GM19239 (cell line): Measurements from ENCODE around the gene SSX2IP.
"Not testable (repeated sequence)": the region's sequence is repeated elsewhere in the genome, so short reads cannot be mapped to it uniquely, and the experiment has no call there.

Source experiments
- DNase-seq: peaks from one replicate; pipeline ENCODE4 v3.0.0; 2011; ENCODE audit warnings: low spot score; ENCODE audit not compliant: insufficient read length
- FAIRE-seq: peaks from 2 replicates; lab custom pipeline; 2011; peaks lifted over from hg19 to GRCh38; lab: Jason Lieb, UNC

Gene SSX2IP

GRCh38 chr1:84690397-84691121 lies at the start of gene SSX2IP:
SSX2IP (minus strand) TSS chr1:84690461; CDS start chr1:84671219, 19,242 bp downstream.
- FAIRE-seq (peak; percentile 91), DNase-seq (peak; percentile 82)

- FAIRE-seq (no peak), DNase-seq (no peak)
Measured at GRCh38 chr1:84738237-84738636, 48.0 kb upstream of the SSX2IP start.

- FAIRE-seq (no peak), DNase-seq (no peak)
Measured at GRCh38 chr1:84737590-84737989, 47.3 kb upstream of the SSX2IP start.

GRCh38 chr1:84736944-84737343 lies 46.7 kb upstream of the SSX2IP start:
- DNase-seq (no peak), FAIRE-seq (no peak)

- DNase-seq (no peak), FAIRE-seq (no peak)
Measured at GRCh38 chr1:84736445-84736844, 46.2 kb upstream of the SSX2IP start.

GRCh38 chr1:84735483-84735882 lies 45.2 kb upstream of the SSX2IP start:
- DNase-seq = no peak
- FAIRE-seq = no peak

- FAIRE-seq (no peak), DNase-seq (no peak)
Measured at GRCh38 chr1:84732520-84732919, 42.3 kb upstream of the SSX2IP start.

- FAIRE-seq (no peak), DNase-seq (no peak)
Measured at GRCh38 chr1:84731519-84731918, 41.3 kb upstream of the SSX2IP start.

GRCh38 chr1:84727711-84728110 lies 37.5 kb upstream of the SSX2IP start:
- not testable (repeated sequence) for DNase-seq, FAIRE-seq

GRCh38 chr1:84726593-84727499 lies 36.6 kb upstream of the SSX2IP start:
- DNase-seq (no peak), FAIRE-seq (no peak)

- no peak for FAIRE-seq
- no peak for DNase-seq
Measured at GRCh38 chr1:84724128-84724860, 34.0 kb upstream of the SSX2IP start.

- FAIRE-seq (no peak), DNase-seq (no peak)
Measured at GRCh38 chr1:84722794-84723193, 32.5 kb upstream of the SSX2IP start.

GRCh38 chr1:84721872-84722271 lies 31.6 kb upstream of the SSX2IP start:
- FAIRE-seq, DNase-seq: not testable (repeated sequence)

- FAIRE-seq = no peak
Measured at GRCh38 chr1:84721152-84721551, 30.9 kb upstream of the SSX2IP start.

GRCh38 chr1:84720221-84720780 lies 30.0 kb upstream of the SSX2IP start:
- FAIRE-seq (peak; percentile 8), DNase-seq (no peak)

More at GRCh38 chr1:84721152-84721551, 30.9 kb upstream of the SSX2IP start:
- DNase-seq = no peak

GRCh38 chr1:84719543-84720217 lies 29.4 kb upstream of the SSX2IP start:
- no peak for FAIRE-seq

GRCh38 chr1:84715342-84716019 lies 25.2 kb upstream of the SSX2IP start:
- FAIRE-seq = no peak
- no peak for DNase-seq

More at GRCh38 chr1:84719543-84720217, 29.4 kb upstream of the SSX2IP start:
- DNase-seq = no peak

GRCh38 chr1:84712276-84712874 lies 22.1 kb upstream of the SSX2IP start:
- FAIRE-seq (no peak), DNase-seq (no peak)

GRCh38 chr1:84711869-84712268 lies 21.6 kb upstream of the SSX2IP start:
- FAIRE-seq (no peak), DNase-seq (no peak)
